Stimulated activated CD4-positive, alpha-beta T cell treated with anti-CD3 and anti-CD28 coated beads, Interleukin-4, amount 100 ng/mL, for 48 hours (primary cell): ENCODE results near the gene EXOC3.

Experiments used
- DNase-seq, 2 donors: peaks; one replicate each; pipeline ENCODE4 v3.0.0-alpha.2; 2020; ENCODE audit warnings: low read depth in 2 of 2

Gene EXOC3

DNA sequence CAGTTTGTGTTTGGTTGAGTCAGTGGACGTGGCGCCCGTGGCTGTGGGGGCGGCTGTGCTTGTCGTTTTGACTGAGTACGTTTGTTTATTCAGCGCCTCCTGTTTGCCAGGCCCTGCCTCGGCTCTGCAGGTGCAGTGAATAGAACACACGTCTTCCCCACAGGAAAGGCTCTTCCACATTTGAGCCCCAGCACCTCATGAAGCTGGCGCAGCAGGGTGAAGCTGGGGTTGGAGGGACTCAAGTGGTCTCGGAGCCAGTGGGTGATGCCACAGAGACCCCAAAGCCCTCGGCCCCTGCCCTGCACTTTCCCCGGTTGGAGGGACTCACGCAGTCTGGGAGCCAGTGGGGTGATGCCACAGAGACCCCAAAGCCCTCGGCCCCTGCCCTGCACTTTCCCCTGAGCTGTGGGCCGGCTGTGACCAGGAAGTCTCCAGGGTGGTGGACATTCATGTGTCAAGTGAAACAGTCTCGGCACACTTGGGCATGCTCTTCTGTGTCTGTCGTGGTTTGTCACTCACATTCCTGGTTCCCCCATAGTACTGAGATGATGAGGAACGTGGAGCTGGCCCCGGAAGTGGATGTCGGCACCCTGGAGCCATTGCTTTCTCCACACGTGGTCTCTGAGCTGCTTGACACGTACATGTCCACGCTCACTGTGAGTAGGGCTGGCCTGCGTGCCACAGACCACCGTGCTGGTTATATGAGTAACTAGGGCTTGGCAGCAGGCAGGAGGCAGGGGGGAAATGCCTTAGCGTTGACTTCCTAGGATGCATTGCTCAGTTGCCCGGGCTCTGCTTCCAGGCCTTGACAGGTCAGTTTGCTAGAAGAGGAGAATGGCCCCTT, 13.6 kb downstream of the EXOC3 start:
- no peak for DNase-seq

DNA sequence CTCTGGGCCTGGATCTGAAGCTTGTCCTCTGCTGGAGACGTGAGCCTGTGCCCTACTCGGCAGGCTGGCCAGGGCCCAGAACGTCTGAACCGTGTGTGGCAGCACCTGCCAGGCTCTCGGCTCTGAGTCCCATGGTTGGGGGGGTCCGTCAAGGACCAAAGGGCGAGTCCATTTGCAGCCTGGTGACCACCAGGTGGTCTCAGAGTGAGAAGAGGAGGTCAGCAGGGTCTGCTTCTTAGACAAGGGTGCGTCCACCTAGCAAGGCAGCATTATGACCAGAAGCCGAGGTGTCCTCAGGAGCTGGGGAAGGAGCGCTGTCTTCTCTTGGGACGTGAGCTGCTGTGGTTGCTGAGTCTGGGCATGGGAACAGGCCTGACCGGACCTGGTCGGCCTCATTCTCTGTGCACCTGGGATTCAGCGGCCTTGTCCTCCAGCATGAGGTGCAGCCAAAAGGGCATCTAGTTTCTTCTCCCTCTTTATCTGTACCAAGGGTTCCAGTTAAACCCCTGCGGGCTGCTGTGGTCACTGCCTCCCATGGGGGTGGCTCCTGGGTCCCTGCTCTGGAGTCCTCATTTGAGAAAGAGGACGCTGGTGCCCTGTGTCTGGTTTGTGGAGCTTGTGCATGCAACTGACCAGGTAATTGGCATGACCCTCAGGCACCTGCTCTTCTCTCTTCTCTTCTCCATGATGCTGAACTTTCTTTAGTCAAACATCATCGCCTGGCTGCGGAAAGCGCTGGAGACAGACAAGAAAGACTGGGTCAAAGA, 14.4 kb downstream of the EXOC3 start:
- no peak for DNase-seq

DNA sequence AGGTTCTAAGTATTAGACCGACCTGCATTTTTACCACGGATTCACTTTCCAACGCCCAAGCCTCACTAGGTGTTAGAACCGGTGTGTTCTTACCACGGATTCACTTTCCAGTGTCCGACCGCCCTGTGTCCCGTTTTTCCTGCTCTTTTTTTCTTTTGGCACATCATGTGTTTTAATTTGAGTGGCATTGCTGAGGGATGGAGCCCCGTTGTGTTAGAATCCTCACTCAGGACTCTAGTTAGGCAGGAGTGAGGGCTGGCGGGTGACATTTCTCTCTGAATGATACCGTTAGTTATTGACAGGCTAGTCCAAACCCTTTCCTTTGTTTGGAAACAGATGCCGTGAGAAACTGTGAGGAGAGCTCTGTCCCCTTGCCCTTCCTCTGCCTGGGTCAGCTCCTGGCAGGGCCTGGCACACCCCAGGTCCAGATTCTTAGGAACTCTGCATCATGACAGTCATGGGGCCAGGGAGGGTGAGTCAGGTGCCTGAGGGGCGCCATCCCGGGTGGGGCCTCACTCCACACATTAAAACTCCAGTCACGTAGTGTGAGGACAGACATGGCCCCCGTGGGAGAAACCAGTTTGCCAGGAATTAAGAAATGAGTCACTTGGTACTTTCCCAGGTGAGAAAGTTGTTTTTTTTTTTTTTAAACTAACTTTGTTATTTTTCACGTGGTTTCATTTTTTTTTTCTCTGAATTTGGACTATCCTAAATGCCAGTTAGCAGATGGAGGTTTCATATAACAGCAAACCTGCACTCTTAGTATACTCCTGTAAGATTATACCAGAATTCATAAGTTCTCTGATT, 15.8 kb downstream of the EXOC3 start:
- peak; percentile 46 to 72 for DNase-seq

DNA sequence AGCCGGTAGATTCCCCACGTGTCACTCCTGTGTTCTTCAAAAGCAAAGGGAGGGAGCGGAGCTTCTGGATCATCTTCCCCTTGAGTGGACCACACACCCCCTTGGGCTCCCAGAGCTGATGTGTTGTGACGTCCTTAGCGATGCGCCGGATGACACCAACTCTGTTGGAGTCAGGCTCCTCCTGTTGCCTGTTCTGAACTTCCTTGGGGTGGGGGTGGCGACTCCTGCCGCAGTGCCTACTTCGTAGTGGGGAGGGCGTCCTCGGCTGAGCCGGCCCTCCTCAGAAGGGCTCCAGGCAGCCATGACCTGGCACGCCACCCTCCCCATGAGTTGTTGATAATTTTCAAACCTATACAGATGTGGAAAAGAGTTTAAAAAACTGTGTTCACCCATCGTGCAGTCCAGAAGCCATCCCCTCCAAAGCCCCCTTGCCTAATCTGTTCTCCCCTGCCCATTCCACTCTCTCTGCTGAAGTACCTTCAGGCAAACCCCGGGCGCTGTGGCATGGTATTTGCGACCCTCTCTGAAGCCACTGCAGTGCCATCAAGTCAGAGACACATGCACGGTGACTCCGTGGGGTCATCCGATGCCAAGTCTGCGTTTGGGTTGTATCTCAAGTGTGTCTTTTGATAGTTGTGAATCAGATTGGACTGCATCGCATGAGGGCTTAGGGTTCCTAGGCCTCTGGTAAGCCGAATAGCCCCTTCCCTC, 16.7 kb downstream of the EXOC3 start:
- DNase-seq, result no peak

DNA sequence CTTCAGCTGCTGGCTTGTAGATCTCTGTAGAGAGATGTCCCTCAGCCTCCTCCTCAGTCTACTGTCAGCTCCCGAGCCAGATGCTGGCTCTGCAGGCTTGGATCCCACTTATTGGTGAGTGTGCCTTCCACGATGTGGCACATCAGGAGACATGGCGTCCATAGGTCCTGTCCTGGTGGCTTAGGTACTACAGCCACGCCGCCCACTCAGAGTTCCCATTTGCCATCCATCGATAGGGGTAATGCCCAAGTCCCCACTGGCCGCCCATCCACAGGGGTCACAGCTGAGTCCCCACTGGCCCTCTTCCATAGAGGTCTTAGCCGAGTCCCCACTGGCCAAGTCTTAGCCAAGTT, 17.3 kb downstream of the EXOC3 start:
- DNase-seq, result no peak

DNA sequence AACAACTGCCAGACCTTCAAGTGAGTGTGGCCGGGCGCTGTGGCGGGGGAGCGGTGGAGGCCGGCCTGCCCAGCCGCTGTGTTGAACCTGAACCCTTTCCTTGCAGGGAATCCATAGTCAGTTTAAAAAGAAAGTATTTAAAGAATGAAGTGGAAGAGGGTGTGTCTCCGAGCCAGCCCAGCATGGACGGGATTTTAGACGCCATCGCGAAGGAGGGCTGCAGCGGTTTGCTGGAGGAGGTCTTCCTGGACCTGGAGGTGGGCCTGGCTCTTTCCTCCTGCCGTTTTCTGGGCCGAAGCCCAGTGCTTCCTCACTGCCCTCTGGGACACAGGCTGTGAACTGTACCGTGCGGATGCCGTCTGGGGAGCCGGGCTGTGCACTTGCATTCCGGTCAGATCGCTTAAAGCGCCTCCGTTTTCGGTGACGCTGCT, 19.1 kb downstream of the EXOC3 start:
- no peak for DNase-seq

DNA sequence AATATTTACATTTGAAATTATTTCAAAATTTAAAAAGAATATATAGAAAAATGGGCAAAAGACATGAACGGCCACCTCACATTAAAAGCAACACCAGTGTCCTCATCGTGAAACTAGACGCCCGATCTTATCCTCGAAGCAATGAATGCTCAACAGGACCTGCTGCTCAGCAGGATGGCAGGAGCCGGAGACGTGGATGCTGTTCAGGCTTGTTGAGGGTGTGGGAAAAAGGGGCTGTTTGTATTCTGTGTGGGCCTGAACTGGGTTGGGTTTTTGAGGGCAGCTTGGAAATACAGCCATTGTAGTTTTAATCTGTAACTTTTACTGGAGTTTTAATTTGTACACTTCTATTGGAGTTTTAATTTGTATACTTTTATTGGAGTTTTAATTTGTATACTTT, 20.3 kb downstream of the EXOC3 start:
- no peak for DNase-seq

DNA sequence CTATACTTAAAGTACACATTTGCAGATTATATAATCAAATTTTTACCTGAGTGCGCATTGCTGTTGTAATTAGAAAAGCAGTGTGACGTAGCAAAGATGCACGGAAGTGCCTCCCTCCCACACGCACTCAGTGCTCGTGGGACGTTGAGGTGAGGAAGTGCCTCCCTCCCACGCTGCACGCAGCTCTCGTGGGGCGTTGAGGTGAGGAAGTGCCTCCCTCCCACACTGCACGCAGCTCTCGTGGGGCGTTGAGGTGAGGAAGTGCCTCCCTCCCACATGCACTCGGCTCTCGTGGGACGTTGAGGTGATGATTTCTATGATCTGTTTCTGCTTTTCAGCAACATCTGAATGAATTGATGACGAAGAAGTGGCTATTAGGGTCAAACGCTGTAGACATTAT, 21.0 kb downstream of the EXOC3 start:
- peak in 1 of 2 donors; percentile 51 for DNase-seq

DNA sequence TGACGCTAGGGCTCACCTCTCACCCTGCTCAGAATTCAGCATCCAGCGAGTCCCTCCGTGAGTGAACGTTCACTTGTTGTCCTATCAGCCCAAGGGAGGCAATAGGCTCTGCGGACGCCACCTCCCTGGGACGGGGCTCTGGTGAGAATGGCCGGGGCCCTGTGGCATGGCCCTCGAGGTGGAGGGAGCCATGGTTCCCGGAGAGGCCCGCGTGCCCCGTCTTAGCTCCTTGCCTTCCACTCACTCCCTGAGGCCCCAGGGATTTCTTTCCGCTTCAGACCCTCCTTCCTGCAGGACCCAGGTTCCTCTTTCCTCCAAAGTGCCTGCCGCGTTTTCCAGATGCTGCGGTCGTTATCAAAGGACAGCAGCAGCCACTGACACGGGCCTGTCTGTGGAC, 21.5 kb downstream of the EXOC3 start:
- no peak for DNase-seq

DNA sequence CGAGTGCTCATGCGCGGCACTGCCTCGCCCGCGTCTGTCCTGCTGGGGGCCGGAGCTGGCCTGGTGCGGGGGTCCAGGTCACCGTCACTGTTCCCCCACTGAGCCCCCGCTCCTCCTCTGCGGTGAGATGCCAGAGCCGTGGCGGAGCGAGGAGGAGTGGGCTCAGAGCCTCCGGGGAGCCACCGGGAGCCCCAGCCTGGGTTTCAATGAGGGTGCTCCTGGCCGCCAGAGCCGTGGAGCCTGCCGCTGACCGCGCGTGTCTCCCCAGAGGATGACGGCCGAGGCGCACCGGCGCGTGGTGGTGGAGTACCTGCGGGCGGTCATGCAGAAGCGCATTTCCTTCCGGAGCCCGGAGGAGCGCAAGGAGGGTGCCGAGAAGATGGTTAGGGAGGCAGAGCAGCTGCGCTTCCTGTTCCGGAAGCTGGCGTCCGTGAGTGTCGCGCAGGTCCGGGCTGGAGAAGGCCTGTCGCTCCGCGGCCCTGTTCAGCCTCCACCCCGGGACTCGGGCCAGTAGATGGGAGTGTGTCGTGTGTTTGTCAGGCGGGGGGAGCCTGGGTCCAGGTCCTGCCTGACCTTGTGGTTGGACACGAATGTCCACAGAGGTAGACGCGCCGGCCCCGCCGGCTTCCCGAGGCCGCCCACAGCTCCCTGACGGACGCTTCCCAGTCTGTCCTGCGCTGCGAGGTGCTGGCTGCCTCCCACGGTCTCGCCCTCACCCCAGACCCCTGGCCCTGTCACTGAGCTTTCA, 22.0 kb downstream of the EXOC3 start:
- no peak for DNase-seq

DNA sequence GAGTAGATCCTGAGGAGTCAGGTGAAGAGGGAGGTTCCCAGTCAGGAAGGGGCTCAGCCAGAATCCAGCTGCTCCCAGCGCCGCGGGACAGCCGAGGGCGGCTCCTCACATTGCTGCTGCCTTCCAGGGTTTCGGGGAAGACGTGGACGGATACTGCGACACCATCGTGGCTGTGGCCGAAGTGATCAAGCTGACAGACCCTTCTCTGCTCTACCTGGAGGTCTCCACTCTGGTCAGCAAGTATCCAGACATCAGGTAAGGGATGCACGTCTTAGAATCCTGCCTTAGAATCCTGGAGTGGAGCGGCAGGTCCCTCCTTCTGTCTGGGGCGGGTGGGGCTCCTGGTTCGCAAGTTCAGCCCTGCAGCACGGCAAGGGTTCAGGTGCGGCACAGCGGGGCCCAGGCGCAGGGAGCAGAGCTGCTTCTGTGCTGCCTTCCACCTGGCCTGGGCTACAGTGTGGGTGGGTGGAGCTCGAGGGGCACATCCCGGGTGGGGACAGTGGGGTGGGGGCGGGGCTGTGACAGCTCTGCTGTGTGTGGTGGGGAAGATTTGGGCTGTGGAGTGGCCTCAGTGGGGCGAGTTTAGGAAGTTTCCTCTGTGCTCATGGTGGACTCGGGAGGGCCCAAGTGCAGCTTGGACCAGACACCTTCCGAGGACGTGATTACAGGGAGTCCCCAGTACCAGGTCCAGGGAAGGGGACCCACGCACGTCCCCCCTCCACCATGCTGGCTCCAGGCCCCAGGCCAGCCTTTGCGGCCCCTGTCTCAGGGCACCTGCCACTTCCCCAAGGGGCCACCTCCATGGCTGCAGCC, 22.8 kb downstream of the EXOC3 start:
- no peak for DNase-seq

DNA sequence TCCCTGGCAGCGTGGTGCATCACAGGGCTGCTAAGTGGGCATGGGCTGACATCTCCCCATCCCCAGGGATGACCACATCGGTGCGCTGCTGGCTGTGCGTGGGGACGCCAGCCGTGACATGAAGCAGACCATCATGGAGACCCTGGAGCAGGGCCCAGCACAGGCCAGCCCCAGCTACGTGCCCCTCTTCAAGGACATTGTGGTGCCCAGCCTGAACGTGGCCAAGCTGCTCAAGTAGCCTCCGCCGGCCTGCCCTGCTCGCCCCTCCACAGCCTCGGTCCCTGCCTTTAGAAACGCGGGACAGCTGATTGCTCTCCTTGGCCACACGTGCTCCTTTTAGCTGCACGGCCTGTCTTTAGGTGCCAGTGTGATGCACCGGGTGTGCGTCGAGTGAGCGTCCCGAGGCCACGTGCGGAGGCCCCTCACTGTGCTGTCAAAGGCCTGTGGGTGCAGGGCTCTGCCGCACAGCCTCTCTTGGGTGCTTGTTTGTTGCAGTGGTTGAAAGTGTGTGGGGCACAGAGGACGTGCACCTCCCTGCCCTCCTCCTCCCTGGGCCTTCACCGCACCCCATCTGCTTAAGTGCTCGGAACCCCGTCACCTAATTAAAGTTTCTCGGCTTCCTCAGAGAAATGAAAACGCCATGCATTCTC, 23.8 kb downstream of the EXOC3 start:
- DNase-seq, result no peak

DNA sequence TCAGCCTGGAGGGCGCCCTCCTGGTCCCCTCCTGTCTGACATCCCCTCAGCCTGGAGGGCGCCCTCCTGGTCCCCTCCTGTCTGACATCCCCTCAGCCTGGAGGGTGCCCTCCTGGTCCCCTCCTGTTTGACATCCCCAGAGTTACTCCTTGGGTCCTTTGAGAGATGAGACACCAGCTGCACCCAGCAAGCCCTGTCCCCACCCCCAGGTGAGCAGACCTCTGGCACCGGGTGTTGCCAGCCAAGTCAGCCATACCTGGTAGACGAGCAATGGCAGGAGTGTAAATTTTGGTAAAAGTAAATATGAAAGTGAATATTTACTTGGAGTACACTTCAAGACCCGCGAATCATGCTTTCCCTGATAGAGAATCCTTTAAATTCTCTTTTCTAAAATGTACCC, 25.4 kb downstream of the EXOC3 start:
- no peak for DNase-seq

DNA sequence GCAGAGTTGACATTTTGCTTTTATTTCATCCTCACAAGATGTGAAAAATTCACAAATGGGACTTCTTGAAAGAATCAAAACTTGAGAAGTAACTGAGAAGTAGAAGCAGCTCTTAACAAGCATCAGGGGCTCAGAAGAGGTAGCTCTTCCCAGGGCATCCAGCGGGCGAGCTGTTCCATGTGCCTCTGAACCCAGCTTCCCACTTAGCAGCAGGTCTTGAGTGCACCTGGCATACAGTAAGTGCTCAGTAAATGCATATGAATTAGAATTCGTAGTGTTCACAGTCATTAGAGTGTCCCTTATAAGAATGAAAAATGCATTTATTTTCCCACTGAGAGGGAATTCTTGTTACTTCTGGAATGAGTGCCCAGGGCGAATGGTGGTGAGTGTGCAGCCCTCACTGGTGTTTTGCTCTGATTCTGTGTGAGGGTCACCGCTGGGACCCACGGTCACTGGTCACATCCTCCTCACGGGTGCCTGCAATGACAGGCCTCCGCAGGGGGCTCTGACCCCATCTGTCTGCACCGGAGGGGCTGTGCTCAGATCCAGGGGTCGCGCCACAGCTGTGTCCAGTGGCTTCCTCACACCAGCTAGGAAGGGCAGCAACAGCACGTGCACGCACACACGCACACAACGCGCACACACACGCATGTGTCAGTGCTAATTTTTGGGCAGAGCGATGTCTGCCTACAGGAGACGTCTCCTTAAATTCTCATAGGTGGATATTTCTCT, 26.9 kb downstream of the EXOC3 start:
- DNase-seq, result no peak

DNA sequence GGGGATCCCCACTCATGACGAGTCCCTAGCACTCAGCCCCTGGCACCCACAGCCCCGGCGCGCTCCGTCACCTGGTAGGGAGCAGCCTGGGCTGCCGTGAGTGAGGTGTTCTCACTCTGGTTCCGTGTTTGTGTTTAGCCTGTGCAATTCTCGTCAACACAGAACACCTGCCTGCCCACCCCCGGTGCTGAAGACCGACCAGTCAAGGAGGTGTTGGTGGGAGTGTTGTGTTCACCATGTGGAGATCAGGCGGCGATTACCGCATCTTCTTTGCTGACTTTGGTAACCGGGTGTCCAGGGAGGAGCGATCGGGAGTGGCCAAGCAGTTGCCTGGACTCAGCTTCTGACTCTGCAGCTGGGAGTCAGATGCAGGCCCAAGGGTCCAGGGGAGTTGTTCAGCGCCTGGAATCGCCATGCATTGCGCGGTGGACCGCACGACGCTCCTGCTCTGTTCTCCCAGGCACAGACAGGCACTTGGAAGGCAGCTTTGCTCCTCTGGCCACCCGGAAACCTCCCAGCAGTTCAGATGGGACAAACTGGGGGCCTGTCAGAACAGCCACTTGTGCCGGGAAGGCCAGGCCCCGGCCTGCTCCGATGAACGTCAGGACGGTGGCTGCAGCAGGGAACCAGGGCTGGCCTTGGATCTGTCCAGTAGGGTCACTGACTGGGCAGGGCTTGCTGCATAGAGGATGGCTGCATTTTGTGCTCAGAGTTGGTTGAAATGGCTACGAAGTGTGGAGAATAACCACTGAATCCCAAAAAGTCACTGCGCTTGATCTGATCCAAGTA, 28.2 kb downstream of the EXOC3 start:
- DNase-seq, result no peak

DNA sequence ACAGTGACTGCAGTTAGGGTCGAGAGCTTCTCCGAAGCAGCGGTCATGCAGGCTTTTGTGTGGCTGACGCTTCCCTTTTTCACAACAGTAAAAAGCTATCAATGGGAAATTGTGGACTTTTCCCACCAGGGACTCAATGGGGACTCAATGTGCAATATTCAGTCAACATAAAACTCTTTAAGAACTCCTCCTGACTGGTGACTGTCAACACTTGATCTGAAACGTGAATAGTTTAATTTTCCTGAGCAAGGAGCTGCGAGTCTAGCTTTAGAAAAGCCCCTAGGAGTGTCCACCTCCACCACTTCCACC, 28.7 kb downstream of the EXOC3 start:
- no peak for DNase-seq

DNA sequence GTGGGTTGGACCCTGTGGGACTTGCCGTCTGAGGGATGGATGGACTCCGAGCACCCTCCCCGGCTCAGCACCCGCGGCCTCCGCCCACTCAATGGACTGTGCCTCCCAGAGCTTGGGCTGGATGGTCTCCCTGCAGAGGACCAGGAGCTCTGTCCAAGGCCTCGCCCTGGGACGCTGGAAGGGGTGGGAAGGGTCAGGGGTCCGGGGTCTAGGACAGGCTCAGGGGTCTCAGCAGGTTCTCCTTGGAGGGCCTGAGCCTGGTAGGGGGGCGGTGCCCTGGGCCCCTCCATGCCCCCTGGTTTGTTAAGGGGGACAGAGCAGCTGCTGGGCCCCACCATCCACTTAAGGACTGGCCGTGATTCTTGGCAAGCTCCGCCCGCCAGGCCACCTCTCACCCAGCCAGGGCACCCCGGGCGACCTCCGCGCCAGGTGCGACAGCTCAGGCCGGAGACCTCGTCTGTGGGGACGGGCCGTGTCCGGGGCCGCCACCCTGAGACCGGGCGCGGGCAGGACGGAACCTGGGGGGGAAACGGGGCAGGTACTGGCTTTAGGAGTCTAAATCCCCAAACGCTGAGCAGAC, 29.2 kb downstream of the EXOC3 start:
- no peak for DNase-seq
